ENCODE results near the gene SLC22A5. TPM values are rescaled to one million over a fixed set of nuclear protein-coding genes. Genes with fewer than 3 reads are reported as not detected.

The SLC22A5 gene
- total and polyA plus RNA-seq, 2 experiments from 2014 or later: 14.7 to 20.8 TPM

- H3K27me3 ChIP-seq: no peaks in the 10 kb centered on the region
- DNase-seq (ENCODE audit: low spot score): no peak
- no peak overlapping the region for H3K27ac ChIP-seq
- H4K20me1 ChIP-seq (ENCODE audit: insufficient read depth, poor library complexity, severe bottlenecking): no peaks in the 10 kb centered on the region
- WGBS (ENCODE audit: low lambda C conversion rate, missing lambda C conversion rate): 100% methylated on average over 2 of the region's 2 CpGs
- peaks cover 22% of the 10 kb centered on the region for H3K4me1 ChIP-seq (ENCODE audit: insufficient read depth)
- H3K9me3 ChIP-seq (ENCODE audit: low read depth): no peaks in the 10 kb centered on the region
- no peaks in the 10 kb centered on the region for H3K36me3 ChIP-seq (replicated peaks; ENCODE audit: insufficient read depth, low read depth)
- H3K4me3 ChIP-seq: no peak overlapping the region
- no peak overlapping the region for H2AFZ ChIP-seq
- no peak overlapping the region for H3K4me2 ChIP-seq
- TF ChIP-seq EZH2phosphoT487 (IDR thresholded peaks at IDR 0.05; ENCODE audit: low read depth, severe bottlenecking, unreplicated experiment) (no peak), CTCF (IDR thresholded peaks at IDR 0.05; ENCODE audit: poor library complexity) (no peak), EZH2 (IDR thresholded peaks at IDR 0.05; ENCODE audit: borderline replicate concordance) (no peak)
- no peaks in the 10 kb centered on the region for H3K9me2 ChIP-seq (replicated peaks; ENCODE audit: insufficient read depth)
- peaks cover 2% of the 10 kb centered on the region for H3K79me2 ChIP-seq
These were observed 7.4 kb upstream of the SLC22A5 start for GRCh38 chr5:132362086-132362485.

- no peak overlapping the region for H3K4me2 ChIP-seq
- 77% methylated on average over 7 of the region's 7 CpGs for WGBS (ENCODE audit: low lambda C conversion rate, missing lambda C conversion rate)
- peak; percentile 61 for DNase-seq (ENCODE audit: low spot score)
- H2AFZ ChIP-seq: no peak overlapping the region
- no peaks in the 10 kb centered on the region for H3K9me3 ChIP-seq (ENCODE audit: low read depth)
- TF ChIP-seq EZH2phosphoT487 (IDR thresholded peaks at IDR 0.05; ENCODE audit: low read depth, severe bottlenecking, unreplicated experiment) (no peak), EZH2 (IDR thresholded peaks at IDR 0.05; ENCODE audit: borderline replicate concordance) (no peak), CTCF (IDR thresholded peaks at IDR 0.05; ENCODE audit: poor library complexity) (no peak)
- H3K27me3 ChIP-seq: no peaks in the 10 kb centered on the region
- H3K4me3 ChIP-seq: no peak overlapping the region
- H3K4me1 ChIP-seq (ENCODE audit: insufficient read depth): peaks cover 14% of the 10 kb centered on the region
- H3K36me3 ChIP-seq (replicated peaks; ENCODE audit: insufficient read depth, low read depth): no peaks in the 10 kb centered on the region
- peak overlapping the region; percentile 81 for H3K27ac ChIP-seq
- no peaks in the 10 kb centered on the region for H4K20me1 ChIP-seq (ENCODE audit: insufficient read depth, poor library complexity, severe bottlenecking)
- H3K79me2 ChIP-seq: peaks cover 14% of the 10 kb centered on the region
- H3K9me2 ChIP-seq (replicated peaks; ENCODE audit: insufficient read depth): no peaks in the 10 kb centered on the region
These were observed 5.9 kb upstream of the SLC22A5 start for GRCh38 chr5:132363431-132364112.

GRCh38 chr5:132364319-132364718 lies 5.2 kb upstream of the SLC22A5 start:
- WGBS (ENCODE audit: low lambda C conversion rate, missing lambda C conversion rate): 77% methylated on average over 1 of the region's 1 CpG
- no peak overlapping the region for H2AFZ ChIP-seq
- H3K4me1 ChIP-seq (ENCODE audit: insufficient read depth): peaks cover 8% of the 10 kb centered on the region
- TF ChIP-seq EZH2phosphoT487 (IDR thresholded peaks at IDR 0.05; ENCODE audit: low read depth, severe bottlenecking, unreplicated experiment) (no peak), CTCF (IDR thresholded peaks at IDR 0.05; ENCODE audit: poor library complexity) (no peak), EZH2 (IDR thresholded peaks at IDR 0.05; ENCODE audit: borderline replicate concordance) (no peak)
- H3K79me2 ChIP-seq: peaks cover 14% of the 10 kb centered on the region
- no peaks in the 10 kb centered on the region for H3K9me3 ChIP-seq (ENCODE audit: low read depth)
- H3K4me3 ChIP-seq: no peak overlapping the region
- DNase-seq (ENCODE audit: low spot score): peak; percentile 35
- no peaks in the 10 kb centered on the region for H4K20me1 ChIP-seq (ENCODE audit: insufficient read depth, poor library complexity, severe bottlenecking)
- no peaks in the 10 kb centered on the region for H3K36me3 ChIP-seq (replicated peaks; ENCODE audit: insufficient read depth, low read depth)
- no peak overlapping the region for H3K4me2 ChIP-seq
- no peaks in the 10 kb centered on the region for H3K27me3 ChIP-seq
- H3K27ac ChIP-seq: peak overlapping the region; percentile 81
- H3K9me2 ChIP-seq (replicated peaks; ENCODE audit: insufficient read depth): no peaks in the 10 kb centered on the region

All from hepatocyte (in vitro differentiated cells).